Tibial nerve (tissue), 4 donors: ENCODE data around the gene KCNMB3.

Experiments
- EP300 ChIP-seq, 2 donors: sonication (generic); formaldehyde crosslinking; IDR thresholded peaks; one replicate each; pipeline ENCODE4 v1.6.1; 2017; ENCODE audit warnings: antibody characterized with exemption in 2 of 2, mild to moderate bottlenecking in 1 of 2
- POLR2A ChIP-seq, 2 donors: fragments of 450-650 bp; IDR thresholded peaks; one replicate each; pipeline ENCODE4 v1.6.1; 2017; ENCODE audit warnings: antibody characterized with exemption in 2 of 2, mild to moderate bottlenecking in 2 of 2, moderate library complexity in 2 of 2
- TF ChIP-seq, protein P1 (sequence below), 5 experiments: fragments of 200-600 bp in 3 of 5; fragments of 450-650 bp in 2 of 5; sonication (generic) in 3 of 5; IDR thresholded peaks; one replicate each; pipeline ENCODE4 v1.5.1; 2016 to 2019; ENCODE audit warnings: antibody characterized with exemption in 5 of 5, mild to moderate bottlenecking in 3 of 5, moderate library complexity in 2 of 5

- TF ChIP-seq, protein P1, sequence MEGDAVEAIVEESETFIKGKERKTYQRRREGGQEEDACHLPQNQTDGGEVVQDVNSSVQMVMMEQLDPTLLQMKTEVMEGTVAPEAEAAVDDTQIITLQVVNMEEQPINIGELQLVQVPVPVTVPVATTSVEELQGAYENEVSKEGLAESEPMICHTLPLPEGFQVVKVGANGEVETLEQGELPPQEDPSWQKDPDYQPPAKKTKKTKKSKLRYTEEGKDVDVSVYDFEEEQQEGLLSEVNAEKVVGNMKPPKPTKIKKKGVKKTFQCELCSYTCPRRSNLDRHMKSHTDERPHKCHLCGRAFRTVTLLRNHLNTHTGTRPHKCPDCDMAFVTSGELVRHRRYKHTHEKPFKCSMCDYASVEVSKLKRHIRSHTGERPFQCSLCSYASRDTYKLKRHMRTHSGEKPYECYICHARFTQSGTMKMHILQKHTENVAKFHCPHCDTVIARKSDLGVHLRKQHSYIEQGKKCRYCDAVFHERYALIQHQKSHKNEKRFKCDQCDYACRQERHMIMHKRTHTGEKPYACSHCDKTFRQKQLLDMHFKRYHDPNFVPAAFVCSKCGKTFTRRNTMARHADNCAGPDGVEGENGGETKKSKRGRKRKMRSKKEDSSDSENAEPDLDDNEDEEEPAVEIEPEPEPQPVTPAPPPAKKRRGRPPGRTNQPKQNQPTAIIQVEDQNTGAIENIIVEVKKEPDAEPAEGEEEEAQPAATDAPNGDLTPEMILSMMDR (IDR thresholded peaks at IDR 0.05) = no peak
- TF ChIP-seq POLR2A (IDR thresholded peaks at IDR 0.05) (no peak), EP300 (IDR thresholded peaks at IDR 0.05) (no peak)
Observed at GRCh38 chr3:179244878-179245277, 6.0 kb downstream of the KCNMB3 start.
